ENCODE results near the gene STK24. TPM values are rescaled to one million over a fixed set of nuclear protein-coding genes. Genes with fewer than 3 reads are reported as not detected.

Gene STK24
- total RNA-seq, 6 experiments from 2014 or later: 72.2 to 89.8 (median 80.5) TPM

GRCh38 chr13:98407575-98407974, 169.3 kb downstream of the STK24 start:
- peaks cover 28% of the 10 kb centered on the region for H3K36me3 Mint-ChIP-seq (ENCODE audit: low read depth)
- DNase-seq: no peak
- no peak for TF ChIP-seq CTCF (IDR thresholded peaks at IDR 0.05)
- no peaks in the 10 kb centered on the region for H3K9me3 Mint-ChIP-seq
- no peak overlapping the region for H3K4me3 Mint-ChIP-seq
- peaks cover 6% of the 10 kb centered on the region; the same call in 1 of the 2 replicates for H3K4me1 Mint-ChIP-seq (ENCODE audit: low read depth)
- peaks cover 5% of the 10 kb centered on the region; the same call in 1 of the 2 replicates for H3K27me3 Mint-ChIP-seq (ENCODE audit: insufficient read depth)
- no peak overlapping the region for H3K27ac Mint-ChIP-seq

- H3K27me3 Mint-ChIP-seq (ENCODE audit: insufficient read depth): peaks cover 5% of the 10 kb centered on the region; the same call in 1 of the 2 replicates
- H3K4me1 Mint-ChIP-seq (ENCODE audit: low read depth): peaks cover 10% of the 10 kb centered on the region
- no peak overlapping the region for H3K4me3 Mint-ChIP-seq
- no peaks in the 10 kb centered on the region for H3K9me3 Mint-ChIP-seq
- peaks cover 23% of the 10 kb centered on the region for H3K36me3 Mint-ChIP-seq (ENCODE audit: low read depth)
- no peak overlapping the region for H3K27ac Mint-ChIP-seq
- TF ChIP-seq CTCF (IDR thresholded peaks at IDR 0.05): no peak
- DNase-seq: no peak
These were observed 169.9 kb downstream of the STK24 start for GRCh38 chr13:98406971-98407370.

DNA sequence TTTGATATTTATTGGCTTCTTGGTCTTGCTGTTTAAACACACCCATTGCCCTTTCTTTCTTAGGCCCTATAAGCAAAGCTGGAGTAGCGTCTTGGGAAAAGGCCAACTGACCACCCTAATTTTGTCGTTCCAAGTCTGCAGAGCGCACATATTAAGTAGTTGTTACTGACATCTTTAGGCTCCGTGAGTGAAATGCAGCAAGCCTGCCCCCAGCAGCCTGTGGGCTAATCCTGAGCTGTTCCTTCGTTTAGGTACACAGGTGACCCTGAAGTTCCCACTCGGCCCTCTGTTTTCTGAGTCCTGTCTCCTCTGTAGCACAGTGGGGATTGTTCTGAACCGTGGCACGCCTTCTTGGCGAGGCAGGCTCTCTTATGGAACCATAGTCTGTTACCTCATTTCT, 170.5 kb downstream of the STK24 start:
- no peak overlapping the region for H3K4me3 Mint-ChIP-seq
- peaks cover 5% of the 10 kb centered on the region; the same call in 1 of the 2 replicates for H3K27me3 Mint-ChIP-seq (ENCODE audit: insufficient read depth)
- H3K9me3 Mint-ChIP-seq: no peaks in the 10 kb centered on the region
- no peak for TF ChIP-seq CTCF (IDR thresholded peaks at IDR 0.05)
- H3K36me3 Mint-ChIP-seq (ENCODE audit: low read depth): peaks cover 21% of the 10 kb centered on the region
- H3K4me1 Mint-ChIP-seq (ENCODE audit: low read depth): peaks cover 14% of the 10 kb centered on the region
- DNase-seq: no peak
- H3K27ac Mint-ChIP-seq: no peak overlapping the region

GRCh38 chr13:98405690-98406344, 171.1 kb downstream of the STK24 start:
- H3K27ac Mint-ChIP-seq: no peak overlapping the region
- TF ChIP-seq CTCF (IDR thresholded peaks at IDR 0.05): no peak
- H3K27me3 Mint-ChIP-seq (ENCODE audit: insufficient read depth): peaks cover 5% of the 10 kb centered on the region; the same call in 1 of the 2 replicates
- DNase-seq: no peak
- H3K4me3 Mint-ChIP-seq: no peak overlapping the region
- H3K9me3 Mint-ChIP-seq: no peaks in the 10 kb centered on the region
- peaks cover 24% of the 10 kb centered on the region for H3K36me3 Mint-ChIP-seq (ENCODE audit: low read depth)
- peaks cover 19% of the 10 kb centered on the region for H3K4me1 Mint-ChIP-seq (ENCODE audit: low read depth)

- Mint-ChIP-seq H3K4me3 (no peak overlapping the region), H3K27ac (no peak overlapping the region), H3K4me1 (ENCODE audit: low read depth) (peaks cover 26% of the 10 kb centered on the region), H3K9me3 (no peaks in the 10 kb centered on the region), H3K36me3 (ENCODE audit: low read depth) (peaks cover 24% of the 10 kb centered on the region), H3K27me3 (ENCODE audit: insufficient read depth) (peaks cover 5% of the 10 kb centered on the region; the same call in 1 of the 2 replicates)
- no peak for TF ChIP-seq CTCF (IDR thresholded peaks at IDR 0.05)
- DNase-seq: no peak
These were observed 171.8 kb downstream of the STK24 start for GRCh38 chr13:98405107-98405571.
